AG09309 (cell line): Measurements from ENCODE around the gene ZBTB39.

Experiments used
- DNase-seq: peaks from one replicate; pipeline ENCODE4 v3.0.0-alpha.2; 2010; ENCODE audit warnings: low read depth
- H3K4me3 ChIP-seq: 2 replicates; pipeline ENCODE4 v1.5.1; 2011; ENCODE audit warnings: mild to moderate bottlenecking, low read depth, low read length, moderate library complexity; ENCODE audit not compliant: control insufficient read depth
- CTCF ChIP-seq: IDR thresholded peaks from 2 replicates; pipeline ENCODE4 v1.5.1; 2011; ENCODE audit warnings: mild to moderate bottlenecking, low read depth, low read length, inconsistent platforms; ENCODE audit not compliant: insufficient read depth, control insufficient read depth; ENCODE audit errors: missing control alignments

ZBTB39 gene

GRCh38 chr12:56958422-56958821 is 47.9 kb downstream of the ZBTB39 start:
- H3K4me3 ChIP-seq, result no peak overlapping the region
- DNase-seq, result no peak
- no peak for TF ChIP-seq CTCF

- no peak for TF ChIP-seq CTCF
- H3K4me3 ChIP-seq, result no peak within 1 kb of the TSS
- DNase-seq, result no peak
Observed at GRCh38 chr12:56957229-56958052, 48.9 kb downstream of the ZBTB39 start, which contains the start of gene RDH16. TSS of gene RDH16 (minus strand) at chr12:56957608. CDS start at chr12:56957462, 146 bp downstream.

- DNase-seq, result no peak
Observed at GRCh38 chr12:56955631-56956256, 50.6 kb downstream of the ZBTB39 start.

GRCh38 chr12:56954958-56955355 is 51.4 kb downstream of the ZBTB39 start:
- no peak overlapping the region for H3K4me3 ChIP-seq
- no peak for DNase-seq
- TF ChIP-seq CTCF, result no peak

More at GRCh38 chr12:56955631-56956256, 50.6 kb downstream of the ZBTB39 start:
- no peak overlapping the region for H3K4me3 ChIP-seq
- no peak for TF ChIP-seq CTCF

- no peak for DNase-seq
- H3K4me3 ChIP-seq, result no peak overlapping the region
- TF ChIP-seq CTCF, result no peak
Observed at GRCh38 chr12:56954057-56954957, 52.0 kb downstream of the ZBTB39 start.

GRCh38 chr12:56953314-56953713 is 53.0 kb downstream of the ZBTB39 start:
- DNase-seq, result no peak
- no peak for TF ChIP-seq CTCF
- no peak overlapping the region for H3K4me3 ChIP-seq
